Fibroblast of skin of back (primary cell): ENCODE results near the gene AOPEP.
A peak's percentile ranks its signal among the peaks of the same experiment; 100 is the strongest.
"Not testable (repeated sequence)": the region's sequence is repeated elsewhere in the genome, so short reads cannot be mapped to it uniquely, and the experiment has no call there.

Experiments used
- DNase-seq: peaks from one replicate; pipeline ENCODE4 v3.0.0-alpha.2; 2013

AOPEP gene

GRCh38 chr9:94940296-94940695 is 213.8 kb downstream of the AOPEP start:
- DNase-seq: not testable (repeated sequence)

- DNase-seq: peak; percentile 65
Observed at GRCh38 chr9:94941211-94941875, 214.8 kb downstream of the AOPEP start.

GRCh38 chr9:94944626-94945025 is 218.1 kb downstream of the AOPEP start:
- DNase-seq: no peak

DNA sequence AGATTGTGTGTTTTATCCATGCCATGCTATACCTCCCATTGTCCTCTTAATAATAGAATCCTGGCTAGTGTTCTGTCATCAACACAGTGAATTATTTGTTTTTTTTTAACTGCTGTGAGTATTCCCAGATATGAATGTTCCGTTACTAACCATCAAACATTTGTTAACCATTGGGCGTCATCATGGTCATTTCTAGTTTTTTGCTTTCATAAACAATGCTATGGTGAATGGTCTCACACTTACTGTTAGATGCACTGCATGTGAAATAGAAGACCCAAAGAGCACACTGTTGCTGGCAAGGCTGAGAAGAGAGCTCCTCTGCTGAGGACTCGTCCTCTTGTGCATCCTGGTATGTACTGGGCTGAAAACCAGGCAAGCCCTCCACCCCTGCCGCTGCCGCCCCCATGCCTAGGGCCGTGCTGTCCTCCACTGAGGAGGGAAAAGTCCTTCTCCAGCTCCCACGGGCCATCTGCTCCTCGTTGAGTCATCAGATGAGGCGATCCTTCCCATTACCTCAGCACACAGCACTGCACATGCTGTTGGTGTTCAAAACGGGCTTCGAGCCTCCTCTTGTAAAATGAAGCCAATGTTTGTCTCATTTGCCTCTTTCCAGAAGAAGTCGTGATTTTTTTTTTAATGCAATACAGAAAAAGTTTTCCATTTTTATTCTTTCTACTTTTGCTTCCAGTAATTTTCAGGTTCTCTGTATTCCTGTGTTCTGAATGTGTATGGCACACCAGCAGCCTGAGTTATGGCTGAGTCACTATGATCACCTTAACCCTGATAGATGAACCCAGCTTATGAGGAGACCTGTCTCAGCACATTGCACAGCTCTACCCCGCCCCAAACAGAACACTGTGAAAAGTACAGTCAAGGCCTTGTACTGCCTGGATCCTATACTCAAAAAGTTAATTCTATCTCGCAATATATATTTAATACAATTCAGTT is 219.0 kb downstream of the AOPEP start:
- DNase-seq: peak; percentile 86

GRCh38 chr9:94946256-94946655 is 219.8 kb downstream of the AOPEP start:
- no peak for DNase-seq

- DNase-seq: no peak
Observed at GRCh38 chr9:94948567-94949235, 222.2 kb downstream of the AOPEP start.

DNA sequence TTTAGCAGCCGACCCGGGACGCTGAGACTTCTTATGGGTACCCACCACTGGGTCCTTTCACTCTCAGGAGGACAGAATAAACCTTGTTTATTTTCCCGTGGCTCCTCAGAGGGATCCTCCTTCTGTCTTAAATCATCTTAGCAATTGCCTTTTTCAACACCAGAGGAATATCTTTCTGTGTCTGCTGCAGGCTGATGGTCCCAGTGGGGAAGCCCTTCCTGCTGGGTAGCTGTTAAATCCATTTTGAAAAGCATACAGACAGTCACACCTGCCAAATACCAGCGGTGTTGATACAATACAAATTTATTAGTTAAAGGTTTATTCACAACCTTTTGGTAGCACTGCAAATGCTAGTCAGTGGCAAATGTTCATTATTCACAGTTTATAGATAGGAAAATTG is 222.9 kb downstream of the AOPEP start:
- DNase-seq: no peak

DNA sequence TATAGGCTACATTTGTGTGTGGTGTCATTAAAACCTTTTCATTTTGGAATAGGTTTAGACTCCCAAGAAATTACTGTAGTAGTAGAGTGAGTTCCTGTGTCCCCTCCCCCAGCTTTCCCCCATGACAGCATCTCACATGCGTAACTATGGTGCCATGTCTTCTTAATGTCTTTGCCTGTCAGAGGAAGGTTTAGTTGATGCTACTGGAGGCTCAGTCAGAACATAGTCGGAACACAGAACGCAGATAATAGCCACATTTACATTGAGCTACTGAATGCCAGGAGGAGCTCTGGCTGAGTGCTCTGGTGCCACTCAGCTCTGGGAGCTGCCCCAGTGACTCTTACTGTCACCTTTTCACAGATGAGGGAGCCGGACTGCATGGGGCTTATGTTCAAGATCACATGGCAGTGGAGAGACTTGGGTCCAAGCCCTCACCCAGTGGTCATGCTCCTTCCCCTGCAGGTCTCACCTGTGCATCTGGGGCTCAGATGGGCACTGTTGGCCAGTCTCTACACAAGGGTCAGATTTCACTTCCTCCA is 223.6 kb downstream of the AOPEP start:
- DNase-seq: no peak

- no peak for DNase-seq
Observed at GRCh38 chr9:94950579-94951323, 224.3 kb downstream of the AOPEP start.

DNA sequence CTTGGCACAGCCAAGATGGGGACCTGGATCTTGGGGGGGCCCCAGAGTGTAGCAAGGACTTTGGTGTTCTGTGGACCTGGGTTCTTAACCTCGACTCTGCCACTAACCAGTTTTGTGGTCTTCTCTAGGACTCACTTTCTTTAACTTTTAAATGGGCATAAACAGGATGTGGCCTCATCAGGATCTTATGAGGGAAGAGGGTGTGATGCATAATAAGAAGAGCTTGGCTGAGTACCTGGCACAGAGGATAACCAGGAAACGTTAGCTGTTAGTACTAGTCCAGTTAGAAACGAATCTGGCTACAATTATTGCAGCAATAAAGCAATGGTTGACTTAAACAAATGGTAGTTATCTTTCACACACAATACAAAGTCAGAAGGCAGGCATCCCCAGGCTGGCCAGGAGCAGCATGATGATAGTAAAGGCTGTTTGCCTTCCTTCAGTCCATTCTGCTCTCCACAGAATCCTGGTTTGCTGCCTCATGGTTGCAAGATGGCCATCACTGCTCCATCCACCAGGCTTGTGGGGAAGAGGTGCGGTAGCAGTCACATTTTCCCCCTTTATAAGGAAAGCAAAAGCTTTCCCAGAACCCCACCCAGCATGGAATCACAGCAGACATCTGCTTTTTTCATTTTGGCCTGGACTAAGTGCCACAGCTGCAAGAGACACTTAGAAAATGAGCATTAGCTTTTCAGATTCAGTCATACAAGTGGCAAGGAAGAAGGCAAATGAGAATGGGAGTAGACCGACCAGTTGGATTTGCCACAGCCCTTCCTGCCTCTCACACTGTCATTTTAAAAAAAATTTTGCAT is 225.0 kb downstream of the AOPEP start:
- no peak for DNase-seq

GRCh38 chr9:94952565-94953373 is 226.3 kb downstream of the AOPEP start:
- no peak for DNase-seq

DNA sequence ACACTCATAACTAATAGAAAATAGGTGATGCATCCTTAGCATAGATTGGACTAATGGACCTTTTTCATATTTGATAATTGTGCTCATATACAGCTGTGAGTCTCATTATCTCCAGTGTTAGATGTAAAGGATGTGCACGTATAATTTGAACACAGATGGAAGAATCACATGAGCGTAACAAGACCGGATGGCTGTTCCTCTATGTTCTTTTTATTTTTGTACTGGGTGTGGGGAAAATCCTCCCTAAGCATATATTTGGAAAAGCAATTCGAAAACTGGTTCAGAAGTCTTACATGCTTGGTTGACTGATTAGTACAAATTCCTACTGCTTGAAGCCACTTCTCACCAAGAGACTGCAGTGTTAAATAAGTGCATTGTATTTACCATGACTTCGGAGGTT is 230.2 kb downstream of the AOPEP start:
- DNase-seq: no peak

- no peak for DNase-seq
Observed at GRCh38 chr9:94960964-94961363, 234.5 kb downstream of the AOPEP start.

- no peak for DNase-seq
Observed at GRCh38 chr9:94961870-94962269, 235.4 kb downstream of the AOPEP start.

- DNase-seq: not testable (repeated sequence)
Observed at GRCh38 chr9:94965631-94966030, 239.1 kb downstream of the AOPEP start.

DNA sequence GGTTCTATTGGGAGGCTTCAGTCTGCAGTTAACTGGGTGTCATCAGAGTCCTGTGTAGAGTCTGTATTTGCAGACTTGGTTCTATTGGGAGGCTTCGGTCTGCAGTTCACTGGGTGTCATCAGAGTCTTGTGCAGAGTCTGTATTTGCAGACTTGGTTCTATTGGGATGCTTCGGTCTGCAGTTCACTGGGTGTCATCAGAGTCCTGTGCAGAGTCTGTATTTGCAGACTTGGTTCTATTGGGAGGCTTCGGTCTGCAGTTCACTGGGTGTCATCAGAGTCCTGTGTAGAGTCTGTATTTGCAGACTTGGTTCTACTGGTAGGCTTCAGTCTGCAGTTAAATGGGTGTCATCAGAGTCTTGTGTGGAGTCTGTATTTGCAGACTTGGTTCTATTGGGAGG is 239.5 kb downstream of the AOPEP start:
- DNase-seq: not testable (repeated sequence)

DNA sequence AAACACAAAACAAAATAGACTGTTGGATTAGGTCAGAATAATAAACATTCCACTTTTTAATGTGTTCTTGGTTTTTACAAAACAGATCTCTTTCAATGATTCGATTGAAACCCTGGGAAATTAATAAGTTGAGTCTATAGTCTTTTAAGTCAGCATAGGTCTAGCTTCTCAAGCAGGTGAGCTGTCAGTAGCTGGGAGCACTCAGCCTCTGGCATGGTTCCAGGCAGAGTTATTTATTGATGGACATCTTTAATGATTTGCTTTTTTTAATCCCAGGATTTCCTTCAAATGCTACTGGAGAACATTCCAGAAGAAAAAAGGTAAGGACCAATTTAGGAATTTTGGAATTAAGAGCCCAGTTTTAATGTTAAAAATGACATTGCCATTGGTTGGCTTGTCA is 241.0 kb downstream of the AOPEP start:
- no peak for DNase-seq

- no peak for DNase-seq
Observed at GRCh38 chr9:94971378-94972131, 245.1 kb downstream of the AOPEP start.

DNA sequence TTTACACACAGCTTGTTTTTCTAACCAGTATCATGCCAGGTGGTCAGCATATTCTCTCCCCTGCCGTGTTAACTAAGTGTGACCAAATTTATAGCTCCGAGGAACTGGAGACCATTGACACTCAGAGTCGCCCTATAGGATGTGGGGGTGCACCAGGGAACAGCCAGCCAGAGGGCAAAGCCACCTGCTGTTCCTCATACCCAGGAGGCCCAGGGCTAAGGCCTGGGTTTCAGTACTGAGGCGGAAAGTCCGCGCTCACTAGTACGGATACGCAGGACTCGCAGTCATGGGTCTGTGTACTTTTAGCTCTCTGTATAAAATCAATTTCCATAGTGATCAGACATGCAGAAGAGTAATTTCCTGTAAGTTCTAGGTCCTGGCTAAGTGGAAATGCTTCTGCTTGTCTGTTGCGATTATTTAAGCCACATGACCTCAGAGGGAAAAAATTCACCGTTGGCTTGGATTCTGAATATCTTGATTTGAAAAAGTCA is 247.0 kb downstream of the AOPEP start:
- DNase-seq: peak; percentile 61
